AG04449 (cell line): ENCODE data around the gene KLF11.
A peak's percentile ranks its signal among the peaks of the same experiment; 100 is the strongest.

Experiments used
- CTCF ChIA-PET: fragments of 350-600 bp; formaldehyde crosslinking; extraction: SDS; loops from one replicate; lab custom pipeline; 2021; ENCODE audit warnings: antibody characterized with exemption; lab: Yijun Ruan, JAX
- POLR2A ChIA-PET: fragments of 400-600, 350-600 bp; formaldehyde crosslinking; extraction: SDS; loops from one replicate; lab custom pipeline; 2020; ENCODE audit warnings: antibody characterized with exemption, inconsistent platforms; lab: Yijun Ruan, JAX
- DNase-seq: peaks from one replicate; pipeline ENCODE4 v3.0.0-alpha.2; 2010; ENCODE audit warnings: low read depth, low spot score
- H3K4me3 ChIP-seq: 2 replicates; pipeline ENCODE4 v1.5.1; 2011; ENCODE audit warnings: low read depth, mild to moderate bottlenecking, control low read depth, low read length
- TF ChIP-seq, protein P1 (sequence below): IDR thresholded peaks from one replicate; pipeline ENCODE4 v1.5.1; 2011; ENCODE audit warnings: mild to moderate bottlenecking, moderate library complexity, low read length, control low read depth, inconsistent platforms; ENCODE audit not compliant: insufficient read depth; ENCODE audit errors: missing control alignments

Gene KLF11

GRCh38 chr2:10022966-10023662, 20.2 kb upstream of the KLF11 start:
- TF ChIP-seq, protein P1, sequence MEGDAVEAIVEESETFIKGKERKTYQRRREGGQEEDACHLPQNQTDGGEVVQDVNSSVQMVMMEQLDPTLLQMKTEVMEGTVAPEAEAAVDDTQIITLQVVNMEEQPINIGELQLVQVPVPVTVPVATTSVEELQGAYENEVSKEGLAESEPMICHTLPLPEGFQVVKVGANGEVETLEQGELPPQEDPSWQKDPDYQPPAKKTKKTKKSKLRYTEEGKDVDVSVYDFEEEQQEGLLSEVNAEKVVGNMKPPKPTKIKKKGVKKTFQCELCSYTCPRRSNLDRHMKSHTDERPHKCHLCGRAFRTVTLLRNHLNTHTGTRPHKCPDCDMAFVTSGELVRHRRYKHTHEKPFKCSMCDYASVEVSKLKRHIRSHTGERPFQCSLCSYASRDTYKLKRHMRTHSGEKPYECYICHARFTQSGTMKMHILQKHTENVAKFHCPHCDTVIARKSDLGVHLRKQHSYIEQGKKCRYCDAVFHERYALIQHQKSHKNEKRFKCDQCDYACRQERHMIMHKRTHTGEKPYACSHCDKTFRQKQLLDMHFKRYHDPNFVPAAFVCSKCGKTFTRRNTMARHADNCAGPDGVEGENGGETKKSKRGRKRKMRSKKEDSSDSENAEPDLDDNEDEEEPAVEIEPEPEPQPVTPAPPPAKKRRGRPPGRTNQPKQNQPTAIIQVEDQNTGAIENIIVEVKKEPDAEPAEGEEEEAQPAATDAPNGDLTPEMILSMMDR: peak; percentile 6
- no peak for DNase-seq
- no peak overlapping the region for H3K4me3 ChIP-seq
- CTCF ChIA-PET: interaction anchor here (1.0 to 2.2 kb wide), 2 partner anchors 12 to 208 kb away, joined by 3 to 9 read pairs; no protein-coding TSS in a partner anchor
- POLR2A ChIA-PET: no interaction called here

DNA sequence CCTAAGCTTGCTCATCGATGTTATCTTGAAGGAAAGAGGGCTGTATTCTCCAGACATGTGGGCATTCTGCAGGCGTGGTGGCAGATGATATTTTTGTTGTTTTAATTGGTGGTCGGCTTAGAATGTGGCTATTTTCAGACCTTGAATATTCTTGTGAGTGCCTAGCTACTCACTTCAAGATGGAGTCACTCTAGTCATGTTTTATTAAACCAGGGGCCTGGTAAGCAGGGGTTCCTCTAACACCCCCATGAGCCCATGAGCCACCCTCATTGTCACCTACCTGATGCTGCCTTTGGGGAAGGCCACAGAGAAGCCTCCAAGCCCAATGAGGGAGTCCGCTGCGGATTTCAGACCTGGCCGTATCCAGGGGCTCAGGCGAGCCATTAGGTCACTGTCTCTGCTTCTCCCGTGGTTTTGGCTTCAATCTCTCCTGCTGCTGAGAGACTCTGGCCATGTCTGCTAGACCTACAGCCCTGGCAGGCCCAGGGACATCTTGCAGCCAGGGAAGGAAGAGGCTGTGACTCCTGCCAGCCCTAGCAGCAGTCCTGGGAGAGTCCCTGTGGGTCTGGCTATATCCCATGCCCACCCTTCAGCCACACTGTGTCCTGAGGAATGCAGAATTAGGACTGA, 16.3 kb upstream of the KLF11 start:
- TF ChIP-seq, protein P1: no peak
- H3K4me3 ChIP-seq: no peak overlapping the region
- no peak for DNase-seq
- CTCF ChIA-PET: interaction anchor here (1.0 to 5.8 kb wide), 4 partner anchors 213 to 257 kb away, joined by 4 to 38 read pairs (median 6); no protein-coding TSS in a partner anchor
- POLR2A ChIA-PET: no interaction called here

GRCh38 chr2:10027660-10028330, 15.6 kb upstream of the KLF11 start:
- TF ChIP-seq, protein P1: no peak
- no peak for DNase-seq
- no peak overlapping the region for H3K4me3 ChIP-seq
- ChIA-PET POLR2A (no interaction called here), CTCF (interaction anchor here (1.1 to 5.8 kb wide), 4 partner anchors 43 to 228 kb away, joined by 5 to 38 read pairs (median 6); no protein-coding TSS in a partner anchor)

GRCh38 chr2:10028407-10028987, 14.9 kb upstream of the KLF11 start:
- ChIA-PET POLR2A (no interaction called here), CTCF (interaction anchor here (0.9 to 5.8 kb wide), 6 partner anchors 14 to 229 kb away, joined by 4 to 38 read pairs (median 6); no protein-coding TSS in a partner anchor)
- H3K4me3 ChIP-seq: no peak overlapping the region
- TF ChIP-seq, protein P1: no peak
- DNase-seq: no peak

DNA sequence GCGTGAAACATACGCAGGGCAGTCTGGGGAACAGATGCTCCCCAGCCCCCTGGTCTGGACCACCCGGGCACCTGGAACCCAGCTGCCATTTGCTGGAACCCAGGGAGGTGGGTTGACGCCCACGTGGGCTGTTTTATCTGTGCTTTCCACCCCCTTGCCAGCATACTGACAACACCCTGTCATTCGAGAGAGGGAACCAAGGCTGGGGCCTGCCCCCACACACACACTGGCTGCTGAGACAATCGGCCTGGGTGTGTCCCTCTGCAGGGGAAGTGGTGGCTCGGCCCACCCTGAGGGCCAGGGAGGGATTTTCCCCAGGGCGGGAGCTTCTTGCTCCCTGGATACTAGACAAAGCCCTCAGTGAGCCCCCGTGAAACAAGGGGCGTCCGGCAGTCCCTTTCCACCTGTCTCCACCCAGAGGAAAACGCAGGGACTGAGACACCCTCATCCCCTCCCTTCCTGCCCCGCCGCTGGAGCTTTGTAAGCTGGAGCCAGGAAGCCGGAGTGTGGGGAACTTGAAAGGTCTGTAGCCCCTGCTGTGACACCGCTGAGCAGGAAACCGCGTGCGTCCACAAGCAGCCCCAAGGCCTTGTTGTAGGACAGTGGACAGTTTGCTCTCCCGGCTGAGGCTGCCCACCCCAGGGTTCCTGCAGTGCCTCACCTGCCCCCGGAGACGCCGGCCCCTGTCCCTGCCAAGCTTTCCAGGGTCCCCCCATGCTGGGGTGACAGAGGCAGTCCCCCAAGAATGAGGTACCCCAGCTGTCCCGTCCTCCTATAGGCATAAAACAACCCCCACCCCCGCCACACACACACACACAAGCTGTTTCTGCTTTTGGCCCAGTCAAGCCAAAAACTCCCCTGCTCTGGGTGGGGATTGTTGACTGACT, 14.1 kb upstream of the KLF11 start:
- TF ChIP-seq, protein P1: no peak
- POLR2A ChIA-PET: no interaction called here
- CTCF ChIA-PET: interaction anchor here (0.9 to 5.8 kb wide), 6 partner anchors 13 to 230 kb away, joined by 4 to 38 read pairs (median 5); no protein-coding TSS in a partner anchor
- H3K4me3 ChIP-seq: no peak overlapping the region
- DNase-seq: no peak
